Calu3 (cell line): ENCODE data around the gene FAM13A. TPM values are rescaled to one million over a fixed set of nuclear protein-coding genes. Genes with fewer than 3 reads are reported as not detected.

Experiments used
- BruUV-seq: library from RNA; stranded (reverse); fragments of 400-500 nt; replicated peaks from 2 replicates; lab custom pipeline; 2021; lab: Mats Ljungman, UMichigan
- CTCF ChIA-PET: fragments of 300-600 bp; sonication (Branson Sonifier 250); formaldehyde crosslinking; loops from one replicate; lab custom pipeline; 2022; ENCODE audit warnings: antibody characterized with exemption; lab: Charles Lee
- DNase-seq: peaks from one replicate; pipeline ENCODE4 v3.0.0; 2022
- H3K27ac Mint-ChIP-seq: one replicate; pipeline ENCODE4 v1.8.0; 2022; ENCODE audit warnings: mixed read lengths; ENCODE audit not compliant: unreplicated experiment
- H3K27me3 Mint-ChIP-seq: one replicate; pipeline ENCODE4 v1.8.0; 2022; ENCODE audit warnings: mixed read lengths; ENCODE audit not compliant: unreplicated experiment
- H3K36me3 Mint-ChIP-seq: one replicate; pipeline ENCODE4 v1.8.0; 2022; ENCODE audit warnings: mild to moderate bottlenecking, moderate library complexity, mixed read lengths; ENCODE audit not compliant: insufficient read depth, unreplicated experiment
- H3K4me1 Mint-ChIP-seq: one replicate; pipeline ENCODE4 v1.8.0; 2022; ENCODE audit warnings: mild to moderate bottlenecking, low read depth, mixed read lengths; ENCODE audit not compliant: unreplicated experiment
- H3K4me3 Mint-ChIP-seq: one replicate; pipeline ENCODE4 v1.8.0; 2022; ENCODE audit warnings: mild to moderate bottlenecking, low read depth, moderate library complexity, mixed read lengths; ENCODE audit not compliant: unreplicated experiment
- H3K9me3 Mint-ChIP-seq: one replicate; pipeline ENCODE4 v1.8.0; 2022; ENCODE audit warnings: low read depth, mixed read lengths; ENCODE audit not compliant: unreplicated experiment
- CTCF ChIP-seq: fragments of 200-600 bp; IDR thresholded peaks from one replicate; pipeline ENCODE4 v1.8.0; 2022; ENCODE audit warnings: antibody characterized with exemption; ENCODE audit not compliant: unreplicated experiment
- intact Hi-C: fragments of 100-400 bp; cut with micrococcal nuclease; formaldehyde crosslinking; loops from one replicate; pipeline ENCODE4 v1.10.0; 2022; ENCODE audit not compliant: unreplicated experiment
- total RNA-seq: library from RNA; stranded (reverse); gene quantifications from 2 replicates; pipeline ENCODE4 v1.2.3, GENCODE V29; 2022

Gene FAM13A
- total RNA-seq, 1 experiment from 2014 or later: 13.5 TPM

GRCh38 chr4:88750369-88750768, 306.6 kb downstream of the FAM13A start:
- no peaks in the 10 kb centered on the region for H3K9me3 Mint-ChIP-seq
- no peak overlapping the region for H3K27ac Mint-ChIP-seq
- intact Hi-C loops: no loop called here
- H3K4me1 Mint-ChIP-seq: peaks cover 34% of the 10 kb centered on the region
- TF ChIP-seq CTCF: no peak
- no peaks in the 10 kb centered on the region for H3K27me3 Mint-ChIP-seq
- H3K4me3 Mint-ChIP-seq: no peak overlapping the region
- CTCF ChIA-PET: no interaction called here
- peaks cover 6% of the 10 kb centered on the region for H3K36me3 Mint-ChIP-seq
- BruUV-seq: no TSS peak
- DNase-seq: no peak

DNA sequence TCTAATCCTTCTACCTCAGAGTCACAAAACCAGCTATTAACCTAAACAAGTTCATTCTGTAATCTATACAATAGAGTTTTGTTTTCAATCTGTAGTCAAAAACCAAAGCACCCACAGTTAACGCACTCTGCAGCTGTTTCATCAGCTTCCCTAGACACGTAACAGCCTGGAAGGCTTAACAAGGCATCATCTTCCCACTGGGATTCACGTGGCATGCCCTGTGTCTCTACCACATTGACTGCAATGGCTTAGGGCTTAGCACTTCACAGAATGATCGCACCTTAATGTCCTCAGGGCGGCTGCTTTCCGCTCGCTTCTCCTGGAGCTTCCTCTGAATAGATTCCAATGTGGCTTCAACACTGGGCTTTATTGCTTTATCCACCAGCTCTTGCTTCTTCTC, 309.6 kb downstream of the FAM13A start:
- Mint-ChIP-seq H3K36me3 (peaks cover 6% of the 10 kb centered on the region), H3K4me1 (peaks cover 4% of the 10 kb centered on the region), H3K27me3 (no peaks in the 10 kb centered on the region), H3K27ac (no peak overlapping the region), H3K4me3 (no peak overlapping the region), H3K9me3 (no peaks in the 10 kb centered on the region)
- no peak for TF ChIP-seq CTCF
- no peak for DNase-seq
- CTCF ChIA-PET: no interaction called here
- intact Hi-C loops: no loop called here
- no TSS peak for BruUV-seq

GRCh38 chr4:88746206-88746605, 310.8 kb downstream of the FAM13A start:
- CTCF ChIA-PET: no interaction called here
- Mint-ChIP-seq H3K36me3 (peaks cover 6% of the 10 kb centered on the region), H3K9me3 (no peaks in the 10 kb centered on the region), H3K27ac (no peak overlapping the region), H3K27me3 (no peaks in the 10 kb centered on the region), H3K4me1 (no peaks in the 10 kb centered on the region), H3K4me3 (no peak overlapping the region)
- BruUV-seq: no TSS peak
- TF ChIP-seq CTCF: no peak
- intact Hi-C loops: no loop called here
- no peak for DNase-seq

- CTCF ChIA-PET: interaction anchor here (0.7 kb wide), 1 partner anchor 78 kb away, joined by 3 read pairs; no protein-coding TSS in a partner anchor
- TF ChIP-seq CTCF: no peak
- no peaks in the 10 kb centered on the region for H3K9me3 Mint-ChIP-seq
- no peak overlapping the region for H3K27ac Mint-ChIP-seq
- H3K4me3 Mint-ChIP-seq: no peak overlapping the region
- intact Hi-C loops: no loop called here
- BruUV-seq: no TSS peak
- H3K4me1 Mint-ChIP-seq: no peaks in the 10 kb centered on the region
- no peaks in the 10 kb centered on the region for H3K27me3 Mint-ChIP-seq
- DNase-seq: no peak
- H3K36me3 Mint-ChIP-seq: peaks cover 6% of the 10 kb centered on the region
These were observed 311.3 kb downstream of the FAM13A start for GRCh38 chr4:88745581-88746163.
